PC-3 (cell line): ENCODE data around the gene ZBTB49. TPM values are rescaled to one million over a fixed set of nuclear protein-coding genes. Genes with fewer than 3 reads are reported as not detected.

ENCODE experiments used
- ATAC-seq: fragments of 200-7000 bp; cut with Tn5 transposase; 2 replicates; pipeline ENCODE4 v1.9.1; 2020; ENCODE audit warnings: mild to moderate bottlenecking, moderate library complexity
- BruUV-seq: library from RNA; stranded (reverse); fragments of 400-500 nt; replicated peaks from 2 replicates; lab custom pipeline; 2021; lab: Mats Ljungman, UMichigan
- CTCF ChIA-PET: fragments of 300-600 bp; sonication (Branson Sonifier 250); formaldehyde crosslinking; loops from one replicate; lab custom pipeline; 2022; ENCODE audit warnings: antibody characterized with exemption; lab: Charles Lee
- POLR2A ChIA-PET: fragments of 300-600 bp; sonication (Branson Sonifier 250); formaldehyde crosslinking; loops from one replicate; lab custom pipeline; 2022; ENCODE audit warnings: antibody characterized with exemption; ENCODE audit not compliant: unreplicated experiment; lab: Charles Lee
- DNase-seq: peaks from one replicate; pipeline ENCODE4 v3.0.0-alpha.2; 2015
- H2AFZ ChIP-seq: fragments of 300-600 bp; sonication (generic); 2 replicates; pipeline ENCODE4 v1.6.0; 2016; ENCODE audit warnings: antibody characterized with exemption, low read length
- H3F3A ChIP-seq: fragments of 300-600 bp; sonication (generic); one replicate; pipeline ENCODE4 v1.6.0; 2017; ENCODE audit warnings: antibody characterized with exemption, low read length, control low read depth, mild to moderate bottlenecking; ENCODE audit not compliant: unreplicated experiment
- H3K27ac ChIP-seq: fragments of 300-600 bp; sonication (generic); 2 replicates; pipeline ENCODE4 v1.5.1; 2016; ENCODE audit warnings: mild to moderate bottlenecking, low read length
- H3K27me3 ChIP-seq: fragments of 300-600 bp; sonication (generic); 2 replicates; pipeline ENCODE4 v1.6.1; 2016; ENCODE audit warnings: low read length, mixed read lengths
- H3K36me3 ChIP-seq: fragments of 300-600 bp; sonication (generic); 2 replicates; pipeline ENCODE4 v1.6.1; 2016; ENCODE audit warnings: low read depth, mixed run types, low read length, mixed read lengths
- H3K4me1 ChIP-seq: fragments of 300-600 bp; sonication (generic); 2 replicates; pipeline ENCODE4 v1.5.1; 2016; ENCODE audit warnings: low read length; ENCODE audit not compliant: insufficient read depth
- H3K4me2 ChIP-seq: fragments of 300-600 bp; sonication (generic); 2 replicates; pipeline ENCODE4 v1.6.0; 2016; ENCODE audit warnings: low read length
- H3K4me3 ChIP-seq: fragments of 300-600 bp; sonication (generic); 2 replicates; pipeline ENCODE4 v1.5.1; 2016; ENCODE audit warnings: mild to moderate bottlenecking, low read length, mixed read lengths
- H3K79me2 ChIP-seq: fragments of 300-600 bp; sonication (generic); 2 replicates; pipeline ENCODE4 v1.6.1; 2017; ENCODE audit warnings: low read length, mixed read lengths
- H3K9ac ChIP-seq: fragments of 300-600 bp; sonication (generic); 2 replicates; pipeline ENCODE4 v1.6.0; 2016; ENCODE audit warnings: mild to moderate bottlenecking, low read length
- H3K9me2 ChIP-seq: fragments of 300-600 bp; sonication (generic); replicated peaks from 2 replicates; pipeline ENCODE4 v1.6.1; 2016; ENCODE audit warnings: mixed run types, low read length, mixed read lengths
- H3K9me3 ChIP-seq: fragments of 300-600 bp; sonication (generic); 2 replicates; pipeline ENCODE4 v1.6.1; 2016; ENCODE audit warnings: low read length, mixed read lengths
- H4K20me1 ChIP-seq: fragments of 300-600 bp; sonication (generic); 2 replicates; pipeline ENCODE4 v1.6.1; 2016; ENCODE audit warnings: low read length, mixed read lengths
- EZH2 ChIP-seq: fragments of 300-600 bp; sonication (generic); IDR thresholded peaks from one replicate; pipeline ENCODE4 v1.6.1; 2017; ENCODE audit warnings: antibody characterized with exemption, mild to moderate bottlenecking, low read length; ENCODE audit not compliant: unreplicated experiment
- EZH2phosphoT487 ChIP-seq: fragments of 300-600 bp; sonication (generic); IDR thresholded peaks from 2 replicates; pipeline ENCODE4 v1.6.1; 2018; ENCODE audit warnings: mild to moderate bottlenecking, antibody characterized with exemption, low read length, borderline replicate concordance
- intact Hi-C: fragments of 100-400 bp; cut with micrococcal nuclease; formaldehyde crosslinking; loops from 2 replicates; pipeline ENCODE4 v1.9.0; 2023
- total RNA-seq: library from RNA; depleted of rRNA; stranded (reverse); fragments of >200 nt; gene quantifications from 2 replicates; pipeline ENCODE4 v1.2.3, GENCODE V29; 2014
- TF ChIP-seq, protein P1 (sequence below): fragments of 300-600 bp; sonication (generic); conservative IDR thresholded peaks from 2 replicates; pipeline ENCODE4 v1.5.1; 2017; ENCODE audit warnings: antibody characterized with exemption, low read depth, mild to moderate bottlenecking, low read length

The ZBTB49 gene
- total RNA-seq, 1 experiment from 2014 or later: 1.1 TPM

DNA sequence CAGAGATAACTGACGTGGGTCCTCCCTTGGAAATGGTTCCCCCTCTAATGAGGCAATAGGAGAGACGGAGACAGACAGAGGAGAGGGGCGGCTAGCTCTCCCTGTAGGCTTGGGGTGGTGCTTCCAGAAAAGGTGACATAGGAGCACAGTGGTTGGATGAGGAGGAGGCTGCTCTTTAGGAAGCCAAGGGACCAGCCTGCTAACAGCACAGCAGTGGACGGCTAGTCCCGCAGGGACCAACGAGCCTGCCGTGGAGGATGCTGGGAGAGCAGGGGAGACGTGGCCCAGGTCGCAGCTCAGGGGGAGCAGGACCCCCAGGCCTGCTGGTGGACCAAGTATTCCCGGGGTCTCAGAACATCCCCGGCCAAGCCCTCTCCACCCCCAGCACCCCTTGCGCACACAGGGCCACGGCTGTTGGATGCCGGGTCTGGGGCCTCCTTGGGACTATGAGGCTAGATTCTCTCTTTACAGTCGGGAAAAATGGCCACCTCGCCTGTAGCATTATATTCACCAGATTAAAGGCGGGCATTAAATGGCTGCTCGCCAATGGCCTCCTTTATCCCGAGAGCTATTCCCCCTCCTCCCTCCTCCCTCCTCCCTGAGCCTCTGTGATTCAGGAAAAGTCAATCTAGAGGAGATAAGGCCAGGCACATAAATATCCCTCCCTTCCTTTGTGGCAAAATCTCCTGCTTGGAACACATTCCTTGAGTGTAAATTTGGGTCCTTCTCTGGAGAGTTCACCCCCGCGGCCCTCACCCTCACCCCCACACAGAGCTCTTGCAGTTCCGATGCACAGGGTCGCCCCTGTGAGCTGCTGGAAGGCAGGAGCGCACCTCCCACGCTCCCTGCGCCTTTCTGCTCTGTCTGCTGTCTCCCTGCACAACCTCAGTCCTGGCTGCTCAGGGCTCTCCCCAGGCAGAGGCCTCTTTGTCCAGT, 66.3 kb downstream of the ZBTB49 start:
- no peaks in the 10 kb centered on the region for H3F3A ChIP-seq
- peaks cover 41% of the 10 kb centered on the region for H3K27me3 ChIP-seq
- BruUV-seq: no TSS peak
- H3K4me2 ChIP-seq: no peak overlapping the region
- no peak overlapping the region for H3K9ac ChIP-seq
- no peak overlapping the region for H3K27ac ChIP-seq
- no peaks in the 10 kb centered on the region for H3K9me2 ChIP-seq
- DNase-seq (no peak), ATAC-seq (no peak)
- H3K9me3 ChIP-seq: no peaks in the 10 kb centered on the region
- H3K36me3 ChIP-seq: no peaks in the 10 kb centered on the region
- H3K79me2 ChIP-seq: no peaks in the 10 kb centered on the region
- TF ChIP-seq EZH2phosphoT487 (no peak), EZH2 (no peak)
- TF ChIP-seq, protein P1, sequence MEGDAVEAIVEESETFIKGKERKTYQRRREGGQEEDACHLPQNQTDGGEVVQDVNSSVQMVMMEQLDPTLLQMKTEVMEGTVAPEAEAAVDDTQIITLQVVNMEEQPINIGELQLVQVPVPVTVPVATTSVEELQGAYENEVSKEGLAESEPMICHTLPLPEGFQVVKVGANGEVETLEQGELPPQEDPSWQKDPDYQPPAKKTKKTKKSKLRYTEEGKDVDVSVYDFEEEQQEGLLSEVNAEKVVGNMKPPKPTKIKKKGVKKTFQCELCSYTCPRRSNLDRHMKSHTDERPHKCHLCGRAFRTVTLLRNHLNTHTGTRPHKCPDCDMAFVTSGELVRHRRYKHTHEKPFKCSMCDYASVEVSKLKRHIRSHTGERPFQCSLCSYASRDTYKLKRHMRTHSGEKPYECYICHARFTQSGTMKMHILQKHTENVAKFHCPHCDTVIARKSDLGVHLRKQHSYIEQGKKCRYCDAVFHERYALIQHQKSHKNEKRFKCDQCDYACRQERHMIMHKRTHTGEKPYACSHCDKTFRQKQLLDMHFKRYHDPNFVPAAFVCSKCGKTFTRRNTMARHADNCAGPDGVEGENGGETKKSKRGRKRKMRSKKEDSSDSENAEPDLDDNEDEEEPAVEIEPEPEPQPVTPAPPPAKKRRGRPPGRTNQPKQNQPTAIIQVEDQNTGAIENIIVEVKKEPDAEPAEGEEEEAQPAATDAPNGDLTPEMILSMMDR: no peak
- CTCF ChIA-PET: no interaction called here
- no peaks in the 10 kb centered on the region for H4K20me1 ChIP-seq
- intact Hi-C loops: no loop called here
- H2AFZ ChIP-seq: no peak overlapping the region
- H3K4me3 ChIP-seq: no peak overlapping the region
- H3K4me1 ChIP-seq: no peaks in the 10 kb centered on the region
- POLR2A ChIA-PET: no interaction called here

DNA sequence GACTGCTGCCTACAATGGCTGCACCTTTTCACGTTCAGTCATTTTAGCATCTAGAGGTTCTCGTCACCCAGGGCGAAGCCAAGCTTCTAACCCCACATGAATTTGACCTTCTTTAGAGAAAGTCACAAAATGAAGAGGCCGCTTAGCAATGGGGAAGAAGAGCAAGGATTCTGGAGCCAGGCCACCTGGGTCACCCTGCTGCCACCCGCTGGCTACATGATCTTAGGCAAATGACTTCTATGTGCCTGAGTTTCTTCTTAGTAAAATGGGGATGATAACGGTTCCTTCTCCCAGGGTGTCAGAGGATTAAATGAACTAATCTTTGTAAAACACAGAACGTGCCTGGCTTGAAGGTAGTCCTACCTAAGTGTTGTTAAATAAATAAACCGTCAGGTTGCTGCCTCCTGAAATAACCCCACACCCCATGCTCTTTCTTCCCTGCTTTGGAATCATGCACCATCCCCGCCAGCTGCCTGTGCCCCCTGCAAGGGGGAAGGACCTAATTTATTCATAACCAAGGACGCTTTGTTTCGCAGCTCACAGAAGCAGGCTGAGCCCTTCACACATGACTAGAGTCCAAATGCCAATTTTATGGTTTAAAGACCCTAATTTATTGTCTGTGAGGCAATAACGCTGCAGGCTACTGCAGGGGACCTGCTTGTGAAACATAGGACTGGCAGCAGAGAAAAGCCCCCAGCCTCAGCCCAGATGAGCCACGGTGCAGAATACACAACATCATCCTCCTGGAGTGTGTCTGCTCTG, 68.2 kb downstream of the ZBTB49 start:
- intact Hi-C loops: no loop called here
- no peak overlapping the region for H3K4me3 ChIP-seq
- peaks cover 41% of the 10 kb centered on the region for H3K27me3 ChIP-seq
- ChIA-PET POLR2A (no interaction called here), CTCF (no interaction called here)
- H4K20me1 ChIP-seq: no peaks in the 10 kb centered on the region
- H3K36me3 ChIP-seq: no peaks in the 10 kb centered on the region
- no peak overlapping the region for H3K9ac ChIP-seq
- BruUV-seq: no TSS peak
- no peak for DNase-seq
- H3K9me2 ChIP-seq: no peaks in the 10 kb centered on the region
- no peaks in the 10 kb centered on the region for H3K4me1 ChIP-seq
- H2AFZ ChIP-seq: no peak overlapping the region
- no peak overlapping the region for H3K4me2 ChIP-seq
- H3K9me3 ChIP-seq: no peaks in the 10 kb centered on the region
- no peak for TF ChIP-seq EZH2phosphoT487
- H3F3A ChIP-seq: no peaks in the 10 kb centered on the region
- H3K79me2 ChIP-seq: no peaks in the 10 kb centered on the region
- H3K27ac ChIP-seq: no peak overlapping the region
- ATAC-seq: no peak

DNA sequence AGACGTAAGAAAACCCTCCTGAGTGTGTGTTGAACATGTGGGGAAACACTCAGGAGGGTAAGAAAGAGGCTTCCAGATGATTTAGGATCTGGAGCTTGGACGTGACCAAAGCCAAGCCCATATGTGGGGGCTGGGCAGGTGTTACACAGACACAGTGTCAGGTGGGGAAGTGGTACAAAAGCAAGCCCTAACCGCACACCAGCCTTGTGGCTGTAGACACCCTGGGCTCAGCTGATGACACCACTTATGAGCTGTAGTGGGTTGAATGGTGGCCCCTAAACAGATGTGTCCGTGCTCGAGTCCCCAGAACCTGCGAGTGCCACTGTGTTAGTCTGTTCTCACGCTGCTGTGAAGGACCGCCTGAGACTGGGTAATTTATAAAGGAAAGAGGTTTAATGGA, 71.8 kb downstream of the ZBTB49 start:
- no peaks in the 10 kb centered on the region for H3K9me3 ChIP-seq
- H3K27ac ChIP-seq: no peak overlapping the region
- CTCF ChIA-PET: no interaction called here
- no peaks in the 10 kb centered on the region for H3K79me2 ChIP-seq
- TF ChIP-seq EZH2 (no peak), EZH2phosphoT487 (no peak)
- TF ChIP-seq, protein P1: no peak
- no peaks in the 10 kb centered on the region for H3K9me2 ChIP-seq
- H3K4me3 ChIP-seq: no peak overlapping the region
- BruUV-seq: no TSS peak
- H3F3A ChIP-seq: no peaks in the 10 kb centered on the region
- H4K20me1 ChIP-seq: no peaks in the 10 kb centered on the region
- H2AFZ ChIP-seq: no peak overlapping the region
- intact Hi-C loops: no loop called here
- no peaks in the 10 kb centered on the region for H3K4me1 ChIP-seq
- no peak for ATAC-seq
- POLR2A ChIA-PET: no interaction called here
- no peak overlapping the region for H3K9ac ChIP-seq
- H3K4me2 ChIP-seq: no peak overlapping the region
- peaks cover 19% of the 10 kb centered on the region for H3K27me3 ChIP-seq
- no peaks in the 10 kb centered on the region for H3K36me3 ChIP-seq
- DNase-seq: no peak
